ENCODE data around the gene TMEM139. TPM values are rescaled to one million over a fixed set of nuclear protein-coding genes. Genes with fewer than 3 reads are reported as not detected.

Gene TMEM139
- total RNA-seq, 1 experiment from 2014 or later = 0.85 TPM

GRCh38 chr7:143316492-143316891 lies 31.7 kb downstream of the TMEM139 start:
- no CpG with 5 or more reads among the region's 4 CpGs for WGBS (ENCODE audit: extremely low coverage, insufficient read length, low lambda C conversion rate)

More at GRCh38 chr7:143316492-143316891, 31.7 kb downstream of the TMEM139 start:
- Histone ChIP-seq H3K23me2 (ENCODE audit: insufficient read length, low read depth, low read length, poor library complexity, severe bottlenecking) (no peaks in the 10 kb centered on the region), H4K20me1 (ENCODE audit: control insufficient read depth, insufficient read depth, insufficient read length) (no peaks in the 10 kb centered on the region), H3K27me3 (ENCODE audit: insufficient read depth, low read length) (no peaks in the 10 kb centered on the region), H4K8ac (replicated peaks; ENCODE audit: insufficient read length, low read depth, low read length) (no peak overlapping the region), H3K79me2 (ENCODE audit: insufficient read depth, low read length) (no peaks in the 10 kb centered on the region), H3K56ac (ENCODE audit: insufficient read length, low read depth, low read length) (no peak overlapping the region), H2BK20ac (ENCODE audit: low read depth, low read length, poor library complexity, severe bottlenecking) (no peak overlapping the region), H3K14ac (ENCODE audit: insufficient read depth, low read length) (no peak overlapping the region), H4K5ac (ENCODE audit: insufficient read length, low read depth, low read length) (no peak overlapping the region), H2AK5ac (ENCODE audit: insufficient read length, low read length) (no peak overlapping the region), H3K23ac (ENCODE audit: insufficient read length, low read depth, low read length) (no peak overlapping the region), H2BK12ac (ENCODE audit: insufficient read length, low read depth, low read length) (no peak overlapping the region), H3K4ac (ENCODE audit: low read depth, low read length) (no peak overlapping the region), H2BK120ac (ENCODE audit: low read depth, low read length, poor library complexity, severe bottlenecking) (no peak overlapping the region), H2BK5ac (ENCODE audit: insufficient read length, low read length) (no peak overlapping the region), H3T11ph (ENCODE audit: low read length) (no peak overlapping the region), H2AFZ (ENCODE audit: low read length) (no peak overlapping the region), H2BK15ac (ENCODE audit: low read depth, low read length) (no peak overlapping the region), H3K79me1 (ENCODE audit: insufficient read depth, low read depth, low read length, poor library complexity, severe bottlenecking) (no peaks in the 10 kb centered on the region), H3K9me3 (ENCODE audit: control insufficient read depth, low read depth, low read length) (no peaks in the 10 kb centered on the region), H3K4me2 (ENCODE audit: insufficient read depth, insufficient read length, low read length) (no peak overlapping the region), H3K9ac (ENCODE audit: extremely low read depth, insufficient read length, low read length) (no peak overlapping the region), H3K18ac (ENCODE audit: insufficient read length, low read depth, low read length) (no peak overlapping the region), H4K91ac (ENCODE audit: insufficient read length, low read depth, low read length) (no peak overlapping the region), H3K27ac (ENCODE audit: insufficient read length, low read depth, low read length) (no peak overlapping the region), H3K4me1 (ENCODE audit: insufficient read depth, low read length) (no peaks in the 10 kb centered on the region)
- Mint-ChIP-seq H3K9me3 (no peaks in the 10 kb centered on the region), H3K4me1 (peaks cover 0 to 11% of the 10 kb centered on the region in 2 experiments; a peak in 2 of 4 replicates), H3K36me3 (ENCODE audit: insufficient read depth in 1 of 3, low read depth in 3 of 3) (no peaks in the 10 kb centered on the region), H3K4me3 (no peak overlapping the region), H3K27me3 (ENCODE audit: low read depth) (peaks cover 4% of the 10 kb centered on the region), H3K27ac (no peak overlapping the region)
- TF ChIP-seq, protein P1, sequence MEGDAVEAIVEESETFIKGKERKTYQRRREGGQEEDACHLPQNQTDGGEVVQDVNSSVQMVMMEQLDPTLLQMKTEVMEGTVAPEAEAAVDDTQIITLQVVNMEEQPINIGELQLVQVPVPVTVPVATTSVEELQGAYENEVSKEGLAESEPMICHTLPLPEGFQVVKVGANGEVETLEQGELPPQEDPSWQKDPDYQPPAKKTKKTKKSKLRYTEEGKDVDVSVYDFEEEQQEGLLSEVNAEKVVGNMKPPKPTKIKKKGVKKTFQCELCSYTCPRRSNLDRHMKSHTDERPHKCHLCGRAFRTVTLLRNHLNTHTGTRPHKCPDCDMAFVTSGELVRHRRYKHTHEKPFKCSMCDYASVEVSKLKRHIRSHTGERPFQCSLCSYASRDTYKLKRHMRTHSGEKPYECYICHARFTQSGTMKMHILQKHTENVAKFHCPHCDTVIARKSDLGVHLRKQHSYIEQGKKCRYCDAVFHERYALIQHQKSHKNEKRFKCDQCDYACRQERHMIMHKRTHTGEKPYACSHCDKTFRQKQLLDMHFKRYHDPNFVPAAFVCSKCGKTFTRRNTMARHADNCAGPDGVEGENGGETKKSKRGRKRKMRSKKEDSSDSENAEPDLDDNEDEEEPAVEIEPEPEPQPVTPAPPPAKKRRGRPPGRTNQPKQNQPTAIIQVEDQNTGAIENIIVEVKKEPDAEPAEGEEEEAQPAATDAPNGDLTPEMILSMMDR (conservative IDR thresholded peaks at IDR 0.05) = no peak
- DNase-seq = no peak
